ELF-1 (cell line): ENCODE measurements around the gene HSPG2.
"Not testable (repeated sequence)": the region's sequence is repeated elsewhere in the genome, so short reads cannot be mapped to it uniquely, and the experiment has no call there.

Experiments
- DNase-seq: peaks from one replicate; pipeline ENCODE4 v3.0.0-alpha.2; 2016; ENCODE audit warnings: low read depth, low spot score

Gene HSPG2

DNA sequence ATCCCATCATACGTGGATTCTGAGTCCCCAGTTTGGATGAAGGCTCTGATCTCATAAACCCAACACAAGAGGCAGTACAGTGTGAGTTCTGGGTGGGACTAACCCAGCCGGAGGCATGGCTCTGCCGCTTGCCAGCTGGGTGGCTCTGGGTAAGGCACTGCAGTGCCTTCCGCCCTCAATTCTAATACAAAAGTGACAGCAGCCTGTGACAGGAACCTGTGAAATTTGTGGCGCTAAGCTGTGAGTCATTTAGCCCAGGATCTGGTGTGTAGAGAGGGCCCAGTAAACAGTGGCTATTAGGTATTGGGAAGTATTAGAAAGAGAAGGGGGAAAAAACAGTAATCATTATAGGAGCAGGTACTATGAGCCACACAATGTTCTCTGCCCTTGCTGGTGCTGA, 23.3 kb downstream of the HSPG2 start:
- no peak for DNase-seq

GRCh38 chr1:21913258-21913657, 23.9 kb downstream of the HSPG2 start:
- peak; percentile 69 for DNase-seq

- DNase-seq = no peak
Measured at GRCh38 chr1:21912038-21912758, 24.9 kb downstream of the HSPG2 start.

- peak; percentile 70 for DNase-seq
Measured at GRCh38 chr1:21911205-21912001, 25.7 kb downstream of the HSPG2 start.

- no peak for DNase-seq
Measured at GRCh38 chr1:21910558-21911204, 26.4 kb downstream of the HSPG2 start.

DNA sequence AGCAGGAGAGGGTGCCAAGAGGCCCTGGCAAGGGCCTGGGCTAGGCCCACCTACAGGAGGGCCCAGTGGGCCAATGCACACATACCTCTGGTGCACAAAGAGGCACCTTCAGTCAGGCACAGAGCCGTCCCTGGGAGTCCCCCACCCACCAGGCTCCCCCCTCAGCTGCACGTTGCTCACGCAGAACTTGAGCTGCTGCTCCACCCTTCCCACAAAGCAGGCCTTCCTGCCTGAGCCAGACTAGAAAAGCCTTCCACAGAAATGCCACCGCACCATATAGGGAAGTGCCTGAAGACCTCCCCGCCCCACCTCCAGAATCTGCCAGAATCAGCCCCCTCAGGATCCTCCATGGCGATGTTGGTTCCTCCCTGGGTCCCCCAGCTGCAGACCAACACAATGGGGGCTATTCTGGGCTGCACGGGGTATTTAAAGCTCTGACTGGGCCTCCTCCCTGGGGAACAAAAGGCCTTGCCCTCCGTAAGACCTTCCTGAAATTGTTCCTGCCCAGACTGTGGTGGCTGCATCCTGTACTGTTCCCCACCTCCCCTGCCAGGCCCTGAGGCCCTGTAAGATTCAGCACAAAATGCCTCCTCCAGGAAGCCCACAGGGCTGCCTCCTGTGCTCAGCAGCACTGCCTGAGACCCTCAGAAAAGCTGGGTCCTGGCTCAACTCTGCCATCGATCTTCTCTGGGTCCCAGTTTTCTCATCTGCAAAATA, 27.2 kb downstream of the HSPG2 start:
- DNase-seq = peak; percentile 73

GRCh38 chr1:21909286-21909759, 27.8 kb downstream of the HSPG2 start:
- no peak for DNase-seq

GRCh38 chr1:21907737-21908534, 29.2 kb downstream of the HSPG2 start:
- not testable (repeated sequence) for DNase-seq

DNA sequence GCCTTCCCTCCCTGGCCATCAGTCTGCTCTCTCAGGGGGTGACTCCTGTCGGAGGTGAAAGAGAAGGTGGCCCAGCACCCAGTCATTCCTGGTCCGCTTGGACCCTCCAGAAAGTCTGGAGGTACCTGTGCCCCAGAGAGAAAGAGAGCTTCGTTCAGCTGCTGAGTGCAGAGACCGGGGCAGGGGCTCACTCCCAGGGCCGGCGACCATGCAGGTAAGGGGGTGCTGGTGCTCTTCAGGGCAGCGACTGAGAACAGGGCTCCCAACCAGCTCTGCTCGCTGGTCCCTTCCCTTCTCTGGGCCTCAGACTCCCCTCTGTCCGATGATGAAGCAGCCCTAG, 30.1 kb downstream of the HSPG2 start:
- DNase-seq = no peak

GRCh38 chr1:21906173-21907078, 30.7 kb downstream of the HSPG2 start:
- DNase-seq = peak; percentile 88

DNA sequence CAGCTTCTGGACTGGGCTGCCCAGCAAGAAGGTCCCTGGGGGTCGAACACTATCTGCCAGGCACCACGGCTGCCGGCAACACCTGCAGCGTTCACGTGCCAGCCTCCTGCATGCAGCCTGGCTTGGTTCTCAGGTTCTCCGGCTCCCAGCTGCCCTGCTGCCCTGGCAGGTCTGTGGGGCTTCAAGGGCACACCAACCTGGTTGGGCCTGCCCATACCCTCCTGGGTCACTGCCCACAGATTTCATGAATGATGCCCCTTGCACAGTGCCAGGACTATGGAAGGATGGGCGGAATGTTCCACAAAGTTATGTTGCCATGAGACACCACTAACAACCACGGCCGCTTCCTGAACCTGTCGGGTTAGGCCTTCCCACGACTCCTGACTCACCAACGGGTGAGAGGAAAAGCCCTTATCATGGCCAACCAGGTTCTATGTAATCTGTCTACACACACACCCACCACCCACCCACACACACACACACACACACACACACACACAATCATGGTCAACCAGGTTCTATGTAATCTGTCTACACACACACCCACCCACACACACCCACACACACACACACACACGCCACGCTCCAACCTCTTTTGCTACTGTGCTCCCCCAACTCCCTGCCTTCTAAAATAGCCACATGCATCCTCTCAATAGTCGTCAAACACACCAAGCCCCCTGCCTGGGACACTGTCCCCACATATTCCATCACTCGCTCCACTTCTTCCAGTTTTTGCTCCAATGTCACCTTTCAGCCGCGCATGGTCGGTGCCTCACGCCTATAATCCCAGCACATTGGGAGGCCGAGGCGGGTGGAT, 32.2 kb downstream of the HSPG2 start:
- DNase-seq = no peak

DNA sequence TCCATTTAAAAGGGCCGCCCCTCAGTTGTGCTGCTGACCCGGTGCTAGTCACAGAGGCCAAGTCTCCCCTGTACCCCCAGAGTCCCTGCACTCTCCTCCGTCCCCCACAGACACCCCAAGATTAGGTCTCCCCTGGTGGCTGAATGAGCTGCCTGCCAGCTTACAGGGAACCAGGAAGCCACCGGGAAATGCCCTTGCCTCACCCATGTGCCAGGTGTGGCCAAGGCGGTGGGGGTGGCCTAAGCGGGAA, 32.7 kb downstream of the HSPG2 start:
- DNase-seq = no peak

DNA sequence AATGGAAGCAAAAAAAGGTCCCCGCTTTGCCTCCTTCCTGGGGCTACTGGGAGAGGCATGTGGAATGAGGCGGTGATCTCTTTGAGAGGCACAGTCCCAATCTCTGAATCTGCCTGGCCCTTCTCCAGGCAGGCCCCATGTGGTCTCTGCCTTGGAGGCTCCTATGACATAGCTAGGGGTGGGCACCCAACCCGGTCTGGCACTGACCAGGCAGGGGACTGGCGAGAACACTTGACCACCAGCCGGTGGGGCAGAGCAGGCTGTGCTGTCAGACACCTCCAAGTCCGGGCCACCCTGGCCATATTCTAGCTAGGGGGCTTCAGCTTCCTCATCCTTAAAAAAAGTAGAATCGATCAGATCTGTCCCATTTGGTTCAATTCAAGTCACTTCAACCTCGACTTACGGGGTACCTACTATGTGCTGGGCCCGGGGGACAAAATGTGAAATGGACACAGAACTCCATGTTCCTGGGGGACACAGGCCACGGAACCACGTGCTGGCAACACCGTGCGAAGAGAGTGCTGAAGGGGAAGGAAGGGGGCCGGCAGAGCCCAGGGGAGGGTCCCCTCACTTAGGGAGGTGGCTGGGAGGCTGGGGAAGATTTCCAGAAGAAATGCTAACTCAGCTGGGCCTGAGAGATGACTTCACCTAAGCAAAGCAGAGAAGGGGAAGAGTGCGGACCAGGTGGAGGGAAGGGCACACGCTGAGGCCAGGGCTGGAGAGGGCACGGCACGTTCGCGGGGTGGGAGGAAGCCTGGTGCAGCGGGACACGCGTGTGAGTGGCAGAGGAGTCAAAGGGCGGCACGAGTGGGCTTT, 33.3 kb downstream of the HSPG2 start:
- no peak for DNase-seq

- peak; percentile 94 for DNase-seq
Measured at GRCh38 chr1:21902026-21903012, 34.8 kb downstream of the HSPG2 start.

DNA sequence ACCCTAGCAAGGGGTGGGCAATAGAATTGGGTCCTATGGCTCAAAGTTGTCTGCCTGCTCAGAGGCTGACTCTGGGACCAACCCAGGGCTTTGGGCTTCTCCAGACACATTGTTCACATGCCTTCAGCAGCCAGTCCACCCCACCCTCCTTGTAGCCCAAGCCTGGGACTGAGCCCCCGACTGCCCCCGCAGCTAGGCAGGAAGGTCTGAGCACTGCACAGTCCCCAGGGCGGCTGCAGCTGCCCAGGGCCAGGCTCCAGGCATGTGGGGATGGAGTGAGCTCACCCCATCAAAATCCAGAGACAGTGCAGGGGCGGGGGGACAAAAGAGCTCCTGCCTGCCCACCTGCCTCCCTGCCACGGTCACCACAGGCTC, 35.6 kb downstream of the HSPG2 start:
- peak; percentile 86 for DNase-seq

- no peak for DNase-seq
Measured at GRCh38 chr1:21900766-21901472, 36.2 kb downstream of the HSPG2 start.

DNA sequence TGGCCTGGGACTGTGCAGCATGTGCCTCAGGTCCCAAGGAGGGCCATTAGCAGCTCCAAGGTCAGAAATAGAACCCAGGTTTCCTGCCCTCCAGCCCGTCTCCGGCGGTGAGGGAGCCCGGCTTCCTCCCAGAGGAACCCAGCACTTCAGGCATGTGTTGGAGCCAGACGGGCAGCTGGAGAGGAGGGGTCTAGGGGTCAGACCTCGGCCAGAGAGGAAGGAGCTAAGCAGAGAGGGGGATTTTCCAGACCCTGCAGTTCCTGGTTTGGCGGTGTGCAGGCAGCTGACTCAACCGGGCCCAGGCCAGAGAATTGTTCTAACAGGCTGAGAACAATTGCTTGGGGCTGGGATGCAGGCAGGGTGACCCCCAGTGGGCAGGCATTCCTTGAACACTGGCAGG, 37.1 kb downstream of the HSPG2 start:
- peak; percentile 64 for DNase-seq
